NCI-H2171 (cell line): Measurements from ENCODE around the gene OR52K1.
"Not testable (repeated sequence)": the region's sequence is repeated elsewhere in the genome, so short reads cannot be mapped to it uniquely, and the experiment has no call there.

Experiments
- DNase-seq: peaks from one replicate; lab custom pipeline; 2025; lab: John Stamatoyannopoulos, UW

Gene OR52K1

GRCh38 chr11:4482445-4482844 is at the start of gene OR52K1:
Gene OR52K1, plus strand, starts transcription at chr11:4482646. Its CDS starts 6,255 bp downstream, at chr11:4488901.
- no peak for DNase-seq

GRCh38 chr11:4433856-4434255 is 48.6 kb upstream of the OR52K1 start:
- DNase-seq: no peak

- no peak for DNase-seq
Observed at GRCh38 chr11:4436411-4436810, 46.0 kb upstream of the OR52K1 start.

- no peak for DNase-seq
Observed at GRCh38 chr11:4441515-4441914, 40.9 kb upstream of the OR52K1 start.

GRCh38 chr11:4443232-4443891 is 39.1 kb upstream of the OR52K1 start:
- DNase-seq: no peak

- no peak for DNase-seq
Observed at GRCh38 chr11:4448995-4449394, 33.5 kb upstream of the OR52K1 start, which contains the start of gene OR52K2. Gene OR52K2, plus strand, starts transcription at chr11:4449295. Its CDS starts 45 bp downstream, at chr11:4449340.

GRCh38 chr11:4453118-4453517 is 29.3 kb upstream of the OR52K1 start:
- no peak for DNase-seq

- DNase-seq: no peak
Observed at GRCh38 chr11:4454021-4454420, 28.4 kb upstream of the OR52K1 start.

GRCh38 chr11:4455419-4455818 is 27.0 kb upstream of the OR52K1 start:
- DNase-seq: no peak

- DNase-seq: no peak
Observed at GRCh38 chr11:4459500-4459899, 22.9 kb upstream of the OR52K1 start.

- no peak for DNase-seq
Observed at GRCh38 chr11:4460151-4460550, 22.3 kb upstream of the OR52K1 start.

GRCh38 chr11:4464216-4465159 is 18.0 kb upstream of the OR52K1 start:
- DNase-seq: no peak

GRCh38 chr11:4465407-4465806 is 17.0 kb upstream of the OR52K1 start:
- no peak for DNase-seq

GRCh38 chr11:4466131-4466870 is 16.1 kb upstream of the OR52K1 start:
- DNase-seq: no peak

GRCh38 chr11:4466871-4467442 is 15.5 kb upstream of the OR52K1 start:
- DNase-seq: no peak

- DNase-seq: no peak
Observed at GRCh38 chr11:4467811-4468606, 14.4 kb upstream of the OR52K1 start.

GRCh38 chr11:4479644-4480043 is 2.8 kb upstream of the OR52K1 start:
- no peak for DNase-seq

- DNase-seq: no peak
Observed at GRCh38 chr11:4480577-4481239, 1.7 kb upstream of the OR52K1 start.

GRCh38 chr11:4481240-4481582 is 1.2 kb upstream of the OR52K1 start:
- DNase-seq: no peak

GRCh38 chr11:4484310-4484709 is 1.9 kb downstream of the OR52K1 start:
- no peak for DNase-seq

- DNase-seq: not testable (repeated sequence)
Observed at GRCh38 chr11:4491405-4491804, 9.0 kb downstream of the OR52K1 start.
